Breast epithelium (tissue), 4 donors: ENCODE data around the gene FMNL2. TPM values are rescaled to one million over a fixed set of nuclear protein-coding genes. Genes with fewer than 3 reads are reported as not detected.

Experiments used
- DNase-seq, 2 donors: peaks; one replicate each; pipeline ENCODE4 v3.0.0-alpha.2; 2019; ENCODE audit warnings: low spot score in 2 of 2
- H3K27ac ChIP-seq, 2 donors: fragments of 200-600 bp; sonication (generic) in 1 of 2; one replicate each; pipeline ENCODE4 v1.5.1; 2016 to 2019; ENCODE audit warnings: mild to moderate bottlenecking in 1 of 2
- H3K27me3 ChIP-seq, 2 donors: fragments of 200-600 bp; sonication (generic) in 1 of 2; one replicate each; pipeline versions ENCODE4 v1.5.1 to v1.6.0; 2017 to 2019; ENCODE audit warnings: control low read depth in 1 of 2, mild to moderate bottlenecking in 1 of 2
- H3K36me3 ChIP-seq: fragments of 200-600 bp; one replicate; pipeline ENCODE4 v1.5.1; 2019
- H3K4me1 ChIP-seq, 2 donors: fragments of 200-600 bp; sonication (generic); one replicate each; pipeline ENCODE4 v1.5.1; 2016 to 2019; ENCODE audit warnings: control low read depth in 1 of 2
- H3K4me3 ChIP-seq, 3 donors: fragments of 200-600 bp; sonication (generic); 1 replicate in 2 of 3; 2 replicates in 1 of 3; pipeline ENCODE4 v1.5.1; 2016 to 2019; ENCODE audit warnings: mild to moderate bottlenecking in 3 of 3, moderate library complexity in 2 of 3
- H3K9me3 ChIP-seq, 2 donors: fragments of 200-600 bp; sonication (generic) in 1 of 2; one replicate each; pipeline ENCODE4 v1.5.1; 2016 to 2019; ENCODE audit warnings: control low read depth in 1 of 2
- CTCF ChIP-seq, 3 donors: fragments of 450-650 bp; IDR thresholded peaks; one replicate each; pipeline ENCODE4 v1.5.1; 2016 to 2017; ENCODE audit warnings: antibody characterized with exemption in 3 of 3, mild to moderate bottlenecking in 3 of 3, moderate library complexity in 3 of 3
- POLR2A ChIP-seq: fragments of 450-650 bp; IDR thresholded peaks from one replicate; pipeline ENCODE4 v1.6.1; 2016; ENCODE audit warnings: antibody characterized with exemption, mild to moderate bottlenecking, moderate library complexity
- POLR2AphosphoS5 ChIP-seq, 3 donors: sonication (generic); formaldehyde crosslinking; IDR thresholded peaks; one replicate each; pipeline ENCODE4 v1.6.1; 2017; ENCODE audit warnings: antibody characterized with exemption in 3 of 3
- intact Hi-C: fragments of 100-400 bp; cut with DNase I; formaldehyde crosslinking; loops from one replicate; pipeline ENCODE4 v1.15.1; 2023; ENCODE audit warnings: low total_unique reads
- total RNA-seq, 3 donors: library from RNA; depleted of rRNA; stranded (reverse); fragments of >200 nt; gene quantifications; one replicate each; pipeline ENCODE4 v1.1.0, GENCODE V29; 2016

FMNL2 gene
- total RNA-seq, 3 donors from 2014 or later = 36.1 to 78.1 (median 40.0) TPM

- DNase-seq = no peak
- intact Hi-C loops = no loop called here
- H3K4me3 ChIP-seq = no peak overlapping the region
- TF ChIP-seq CTCF (IDR thresholded peaks at IDR 0.05) (no peak), POLR2A (no peak), POLR2AphosphoS5 (IDR thresholded peaks at IDR 0.05) (no peak)
- no peaks in the 10 kb centered on the region for H3K36me3 ChIP-seq
- no peaks in the 10 kb centered on the region for H3K9me3 ChIP-seq
- no peaks in the 10 kb centered on the region for H3K27me3 ChIP-seq
- H3K27ac ChIP-seq = no peak overlapping the region
- no peaks in the 10 kb centered on the region for H3K4me1 ChIP-seq
Observed at GRCh38 chr2:152510621-152511020, 175.6 kb downstream of the FMNL2 start.

- Histone ChIP-seq H3K36me3 (no peaks in the 10 kb centered on the region), H3K9me3 (no peaks in the 10 kb centered on the region), H3K4me1 (no peaks in the 10 kb centered on the region), H3K27me3 (no peaks in the 10 kb centered on the region), H3K4me3 (no peak overlapping the region), H3K27ac (no peak overlapping the region)
- TF ChIP-seq POLR2A (no peak), CTCF (IDR thresholded peaks at IDR 0.05) (no peak), POLR2AphosphoS5 (IDR thresholded peaks at IDR 0.05) (no peak)
- intact Hi-C loops = no loop called here
- DNase-seq = no peak
Observed at GRCh38 chr2:152511981-152512380, 177.0 kb downstream of the FMNL2 start.

- no peak for DNase-seq
- Histone ChIP-seq H3K27ac (no peak overlapping the region), H3K36me3 (no peaks in the 10 kb centered on the region), H3K4me1 (no peaks in the 10 kb centered on the region), H3K9me3 (no peaks in the 10 kb centered on the region), H3K4me3 (no peak overlapping the region), H3K27me3 (no peaks in the 10 kb centered on the region)
- intact Hi-C loops = no loop called here
- TF ChIP-seq POLR2A = no peak
- TF ChIP-seq CTCF (IDR thresholded peaks at IDR 0.05) = no peak
- no peak for TF ChIP-seq POLR2AphosphoS5 (IDR thresholded peaks at IDR 0.05)
Observed at GRCh38 chr2:152513029-152513428, 178.1 kb downstream of the FMNL2 start.

- H3K4me1 ChIP-seq = no peaks in the 10 kb centered on the region
- DNase-seq = no peak
- no peaks in the 10 kb centered on the region for H3K27me3 ChIP-seq
Observed at GRCh38 chr2:152513681-152514080, 178.7 kb downstream of the FMNL2 start.

GRCh38 chr2:152518034-152518433, 183.1 kb downstream of the FMNL2 start:
- Histone ChIP-seq H3K9me3 (no peaks in the 10 kb centered on the region), H3K4me3 (no peak overlapping the region), H3K4me1 (no peaks in the 10 kb centered on the region), H3K27ac (no peak overlapping the region), H3K36me3 (no peaks in the 10 kb centered on the region), H3K27me3 (no peaks in the 10 kb centered on the region)
- no peak for DNase-seq
- intact Hi-C loops = no loop called here
- TF ChIP-seq CTCF (IDR thresholded peaks at IDR 0.05) (no peak), POLR2AphosphoS5 (IDR thresholded peaks at IDR 0.05) (no peak), POLR2A (no peak)

More at GRCh38 chr2:152513681-152514080, 178.7 kb downstream of the FMNL2 start:
- Histone ChIP-seq H3K36me3 (no peaks in the 10 kb centered on the region), H3K9me3 (no peaks in the 10 kb centered on the region), H3K27ac (no peak overlapping the region), H3K4me3 (no peak overlapping the region)
- no peak for TF ChIP-seq CTCF (IDR thresholded peaks at IDR 0.05)
- TF ChIP-seq POLR2A = no peak
- no peak for TF ChIP-seq POLR2AphosphoS5 (IDR thresholded peaks at IDR 0.05)
- intact Hi-C loops = no loop called here
